Subcutaneous abdominal adipose tissue (tissue), 5 donors: ENCODE results near the gene RAB33B.
A peak's percentile ranks its signal among the peaks of the same experiment; 100 is the strongest.

Experiments
- H3K27ac ChIP-seq: one replicate; pipeline ENCODE4 v1.7.0; 2013; ENCODE audit warnings: low read depth, mild to moderate bottlenecking, inconsistent platforms, low read length, moderate library complexity
- H3K27me3 ChIP-seq, 5 donors: one replicate each; pipeline ENCODE4 v1.7.0; 2013; ENCODE audit warnings: low read length in 5 of 5, inconsistent platforms in 1 of 5; ENCODE audit not compliant: control insufficient read depth in 5 of 5, insufficient read depth in 4 of 5
- H3K36me3 ChIP-seq, 5 donors: one replicate each; pipeline ENCODE4 v1.7.0; 2013; ENCODE audit warnings: low read length in 5 of 5; ENCODE audit not compliant: control insufficient read depth in 5 of 5, insufficient read depth in 5 of 5
- H3K4me1 ChIP-seq, 5 donors: one replicate each; pipeline ENCODE4 v1.7.0; 2013; ENCODE audit warnings: low read length in 5 of 5, mild to moderate bottlenecking in 3 of 5, moderate library complexity in 1 of 5; ENCODE audit not compliant: control insufficient read depth in 5 of 5, insufficient read depth in 5 of 5
- H3K4me3 ChIP-seq, 5 donors: one replicate each; pipeline ENCODE4 v1.7.0; 2013; ENCODE audit warnings: low read length in 5 of 5, low read depth in 1 of 5
- H3K9ac ChIP-seq, 5 donors: one replicate each; pipeline ENCODE4 v1.7.0; 2013; ENCODE audit warnings: low read length in 5 of 5, mild to moderate bottlenecking in 4 of 5, moderate library complexity in 3 of 5
- H3K9me3 ChIP-seq, 5 donors: one replicate each; pipeline ENCODE4 v1.7.0; 2013; ENCODE audit warnings: low read length in 5 of 5; ENCODE audit not compliant: control insufficient read depth in 5 of 5
- donor health status: healthy.
- donor health status: healthy.
- donor health status: healthy.
- donor health status: healthy.
- donor health status: healthy.

RAB33B gene

DNA sequence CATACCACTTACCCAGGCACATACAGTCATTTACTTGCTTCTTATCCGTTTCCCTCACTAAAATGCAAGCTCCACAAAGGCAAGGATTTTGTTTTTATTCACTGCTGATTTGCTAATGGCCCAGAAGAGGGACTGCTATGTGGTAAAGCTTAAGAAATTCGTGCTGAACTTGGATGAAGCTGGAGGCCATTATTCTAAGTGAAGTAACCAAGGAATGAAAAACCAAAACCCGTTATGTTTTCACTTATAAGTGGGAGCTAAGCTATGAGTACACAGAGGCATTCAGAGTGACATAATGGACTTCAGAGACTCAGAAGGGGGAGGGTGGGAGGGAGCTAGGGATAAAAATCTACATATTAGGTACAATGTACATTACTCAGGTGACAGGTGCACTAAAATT lies 47.2 kb downstream of the RAB33B start:
- H3K9me3 ChIP-seq = peaks cover 0 to 4% (median 0%) of the 10 kb centered on the region in 5 donors
- no peaks in the 10 kb centered on the region for H3K27me3 ChIP-seq
- H3K27ac ChIP-seq = no peak overlapping the region

DNA sequence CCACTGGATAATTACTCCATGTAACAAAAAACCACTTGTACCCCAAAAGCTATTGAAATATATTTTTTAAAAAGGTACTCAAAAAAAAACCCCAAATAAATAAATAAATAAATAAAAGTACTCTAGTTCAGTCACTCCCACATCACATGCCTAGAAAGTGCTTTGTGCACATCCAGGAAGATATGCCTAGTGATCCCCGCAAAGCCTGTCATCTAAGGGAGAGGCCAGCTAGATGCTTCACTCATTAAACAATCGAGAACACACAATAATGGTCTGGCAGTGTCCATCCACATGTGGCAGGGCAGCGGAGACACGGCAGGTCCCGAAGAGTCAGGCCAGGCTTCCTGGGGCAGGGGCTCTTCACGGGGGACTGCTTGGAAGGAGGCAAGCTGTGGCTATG lies 47.6 kb downstream of the RAB33B start:
- H3K36me3 ChIP-seq = peaks cover 0 to 10% (median 5%) of the 10 kb centered on the region in 5 donors
- H3K9me3 ChIP-seq = peaks cover 0 to 4% (median 0%) of the 10 kb centered on the region in 5 donors
- H3K9ac ChIP-seq = no peak overlapping the region
- no peak overlapping the region for H3K4me3 ChIP-seq
- no peak overlapping the region for H3K27ac ChIP-seq
- no peaks in the 10 kb centered on the region for H3K27me3 ChIP-seq
- peaks cover 4 to 33% (median 13%) of the 10 kb centered on the region in 5 donors for H3K4me1 ChIP-seq

More for the DNA sequence above, 47.2 kb downstream of the RAB33B start:
- peaks cover 0 to 9% (median 3%) of the 10 kb centered on the region in 5 donors for H3K36me3 ChIP-seq
- H3K4me3 ChIP-seq = no peak overlapping the region
- peaks cover 4 to 37% (median 17%) of the 10 kb centered on the region in 5 donors for H3K4me1 ChIP-seq
- H3K9ac ChIP-seq = no peak overlapping the region

DNA sequence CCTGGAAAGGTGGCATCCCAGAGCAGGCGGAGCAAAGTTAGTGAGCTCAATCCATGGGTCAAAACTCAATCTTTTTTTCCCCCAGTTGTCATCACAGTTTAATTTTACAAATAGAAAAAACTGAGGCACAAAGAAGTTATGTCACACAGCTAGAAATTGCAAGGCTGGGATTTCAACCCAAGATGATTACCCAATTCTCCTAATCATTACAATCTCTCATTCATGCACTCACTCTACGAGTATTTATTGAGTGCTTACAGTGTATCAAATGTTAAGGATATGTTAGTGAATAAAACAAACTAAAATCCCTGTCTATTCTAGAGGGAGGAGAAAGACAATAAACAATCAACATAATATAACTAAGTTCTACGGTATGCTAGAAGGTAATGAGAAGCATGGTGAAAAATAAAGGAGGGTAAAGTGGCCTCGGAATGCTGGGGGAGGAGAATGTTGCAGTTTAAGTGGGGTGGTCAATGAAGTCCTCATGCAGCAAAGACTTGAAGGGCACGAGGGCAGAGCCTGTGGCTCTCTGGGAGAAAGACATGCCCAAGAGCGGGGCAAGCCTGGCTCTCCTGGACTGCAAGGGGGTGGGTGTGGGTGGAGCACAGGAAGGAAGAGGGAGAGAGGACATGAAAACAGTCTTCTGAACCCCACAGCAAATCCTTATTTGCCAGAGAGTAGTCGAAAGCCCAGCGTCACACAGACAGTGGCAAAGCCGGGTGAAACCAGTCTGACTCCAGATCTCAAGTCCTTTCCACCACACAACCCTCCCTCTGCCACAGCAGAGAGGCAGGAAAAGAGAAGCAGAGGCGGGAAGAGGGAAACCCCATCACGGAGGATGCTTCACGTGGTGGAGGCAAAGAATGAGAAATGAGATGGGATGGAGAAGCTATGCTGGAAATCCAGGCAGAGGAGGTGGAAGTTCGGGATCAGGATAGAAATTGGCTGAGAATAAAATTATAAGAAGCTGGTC lies 48.3 kb downstream of the RAB33B start:
- Histone ChIP-seq H3K4me3 (no peak overlapping the region), H3K4me1 (peaks cover 4 to 26% (median 8%) of the 10 kb centered on the region in 5 donors), H3K9me3 (peaks cover 0 to 4% (median 0%) of the 10 kb centered on the region in 5 donors), H3K27ac (no peak overlapping the region), H3K27me3 (no peaks in the 10 kb centered on the region), H3K9ac (no peak overlapping the region), H3K36me3 (peaks cover 0 to 16% (median 9%) of the 10 kb centered on the region in 5 donors)

DNA sequence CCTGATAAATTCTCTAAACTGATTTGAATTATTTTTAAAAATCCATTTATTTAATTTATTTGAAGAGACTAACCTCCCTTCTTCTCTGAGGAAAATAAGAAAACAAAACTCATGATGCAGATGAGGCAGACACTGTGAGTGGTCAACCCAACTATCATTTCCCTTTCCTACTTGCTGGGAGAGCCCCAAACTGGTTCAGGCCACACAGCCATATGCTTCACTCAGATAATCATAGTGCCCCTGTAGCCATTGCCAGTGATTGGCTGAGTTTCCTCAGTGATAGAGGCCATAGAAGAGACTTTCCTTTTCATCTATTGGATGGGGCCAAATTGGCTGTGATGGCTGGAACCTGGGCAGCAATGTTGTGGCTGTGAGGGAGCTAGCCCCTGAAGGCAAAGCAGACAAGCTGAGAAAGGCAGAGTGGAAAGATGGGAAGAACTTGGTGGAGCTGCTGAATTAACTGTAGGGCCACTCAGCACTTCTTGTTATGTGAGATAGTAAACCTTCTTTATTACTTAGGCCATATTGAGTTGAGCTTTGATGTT lies 49.8 kb downstream of the RAB33B start:
- Histone ChIP-seq H3K4me1 (peaks cover 0 to 17% (median 8%) of the 10 kb centered on the region in 5 donors), H3K9me3 (peaks cover 0 to 4% (median 0%) of the 10 kb centered on the region in 5 donors), H3K27ac (no peak overlapping the region), H3K36me3 (peaks cover 3 to 18% (median 15%) of the 10 kb centered on the region in 5 donors), H3K4me3 (no peak overlapping the region), H3K27me3 (no peaks in the 10 kb centered on the region), H3K9ac (no peak overlapping the region)

DNA sequence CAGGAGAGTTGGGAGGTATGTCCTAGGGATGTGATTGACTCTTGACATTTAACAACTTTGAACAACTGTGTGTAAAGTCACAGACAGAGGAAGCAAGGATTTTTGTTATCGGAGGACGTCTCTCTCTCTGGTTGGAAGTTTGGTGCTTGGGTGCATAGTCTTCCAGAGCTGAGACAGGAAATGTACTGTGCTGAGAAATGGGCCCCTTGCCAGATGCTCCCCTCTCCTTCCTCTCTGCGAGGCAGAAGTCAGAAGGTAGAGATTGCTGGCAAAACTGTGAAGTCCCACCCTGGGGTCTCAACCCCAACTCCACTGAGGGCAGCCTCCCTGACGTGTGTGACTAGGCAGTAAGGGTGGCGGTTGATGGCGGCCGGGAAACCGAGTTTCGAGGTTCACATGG lies 52.9 kb downstream of the RAB33B start:
- Histone ChIP-seq H3K9ac (no peak overlapping the region), H3K27ac (no peak overlapping the region), H3K27me3 (no peaks in the 10 kb centered on the region), H3K4me3 (no peak overlapping the region), H3K9me3 (peaks cover 0 to 4% (median 0%) of the 10 kb centered on the region in 5 donors), H3K4me1 (peaks cover 0 to 19% (median 13%) of the 10 kb centered on the region in 5 donors), H3K36me3 (peaks cover 17 to 48% (median 43%) of the 10 kb centered on the region in 5 donors)

DNA sequence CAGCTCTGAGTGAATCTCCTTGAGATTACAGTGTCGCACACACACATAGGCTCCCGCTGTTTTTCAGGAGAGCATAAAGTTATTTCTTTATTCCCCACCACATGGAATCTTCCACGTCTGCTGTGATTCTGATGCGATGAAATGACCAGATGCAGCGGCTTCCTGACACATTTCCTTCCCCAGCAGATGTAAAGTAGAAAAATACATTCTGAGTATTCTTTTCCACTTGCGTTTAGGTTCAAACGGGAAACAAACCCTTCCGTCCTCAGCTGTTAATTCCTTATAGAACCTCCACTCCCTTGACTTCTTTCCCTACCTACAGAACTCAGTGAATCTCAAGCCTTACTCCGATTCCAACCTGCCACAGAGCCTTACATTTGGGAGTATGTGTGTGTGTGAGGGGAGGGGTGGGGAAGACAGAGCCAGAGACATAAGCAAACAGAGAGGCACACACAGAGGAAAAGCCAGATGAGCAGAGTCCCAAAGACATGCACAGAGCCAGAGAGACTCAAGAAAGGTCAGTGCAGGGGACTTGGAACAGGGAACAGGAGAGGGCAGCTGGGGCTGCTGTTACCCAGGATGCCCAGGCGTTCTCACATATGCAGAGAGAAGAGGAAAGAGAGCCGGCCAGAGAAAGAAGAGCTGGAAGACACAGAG lies 54.8 kb downstream of the RAB33B start:
- Histone ChIP-seq H3K4me1 (peaks cover 0 to 19% (median 9%) of the 10 kb centered on the region in 5 donors), H3K4me3 (no peak overlapping the region), H3K36me3 (peaks cover 20 to 55% (median 49%) of the 10 kb centered on the region in 5 donors), H3K27ac (no peak overlapping the region), H3K9ac (no peak overlapping the region), H3K9me3 (peaks cover 0 to 2% (median 0%) of the 10 kb centered on the region in 5 donors), H3K27me3 (no peaks in the 10 kb centered on the region)

DNA sequence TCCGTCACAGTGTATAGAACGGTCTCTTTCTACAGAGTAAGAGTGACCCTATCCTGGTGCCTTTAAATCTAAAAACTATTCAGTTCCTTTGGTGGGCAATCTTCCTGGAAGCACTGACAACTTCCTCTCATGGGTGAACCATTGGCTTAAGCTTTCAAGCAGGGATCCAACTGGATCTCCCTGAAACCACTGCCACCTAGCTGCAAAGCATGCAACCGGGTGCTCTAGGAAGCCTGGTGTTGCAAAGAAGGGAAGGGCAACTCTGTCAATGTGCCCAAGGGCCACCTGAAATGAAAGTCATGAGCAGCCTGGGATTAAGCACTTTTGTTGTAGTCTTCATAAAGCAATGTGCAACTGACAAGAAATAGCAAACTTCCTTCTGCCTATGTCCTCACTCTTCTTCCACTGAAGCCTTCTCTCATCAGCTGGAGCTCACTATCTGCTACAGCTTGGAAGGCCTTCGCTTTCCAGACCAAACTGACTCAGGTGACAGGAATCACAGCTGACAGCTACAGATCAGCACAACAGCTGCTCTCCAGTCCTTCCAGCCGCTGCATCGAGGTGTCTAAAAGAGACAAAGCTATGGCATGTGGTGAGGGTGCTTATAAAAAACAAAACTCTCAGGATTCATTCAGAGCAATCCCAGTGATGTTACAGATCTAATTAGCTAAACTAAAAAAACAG lies 55.9 kb downstream of the RAB33B start:
- H3K4me1 ChIP-seq = peaks cover 0 to 19% (median 10%) of the 10 kb centered on the region in 5 donors
- H3K9ac ChIP-seq = no peak overlapping the region
- no peaks in the 10 kb centered on the region for H3K27me3 ChIP-seq
- H3K9me3 ChIP-seq = no peaks in the 10 kb centered on the region
- peaks cover 21 to 62% (median 52%) of the 10 kb centered on the region in 5 donors for H3K36me3 ChIP-seq
- H3K4me3 ChIP-seq = no peak overlapping the region
- no peak overlapping the region for H3K27ac ChIP-seq

DNA sequence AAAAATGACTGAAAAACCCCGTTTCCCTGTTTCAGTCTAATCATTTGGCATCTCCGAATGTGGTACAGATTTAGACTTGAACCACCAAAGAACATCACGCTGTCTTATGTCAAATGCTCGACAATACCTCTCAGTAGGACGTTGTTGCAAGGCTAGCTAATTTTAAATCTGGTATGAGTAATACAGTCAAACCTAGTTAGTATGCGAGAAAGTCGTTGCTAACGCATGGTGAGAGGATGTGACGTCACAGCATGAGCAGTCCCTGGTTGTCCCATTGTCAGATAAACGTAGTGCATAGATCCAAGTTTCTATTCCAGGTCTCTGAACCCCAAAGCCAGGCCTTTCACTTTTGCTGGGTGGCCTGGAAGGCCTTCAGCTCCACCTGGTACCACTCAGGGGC lies 57.4 kb downstream of the RAB33B start:
- H3K9me3 ChIP-seq = no peaks in the 10 kb centered on the region
- H3K36me3 ChIP-seq = peaks cover 16 to 67% (median 48%) of the 10 kb centered on the region in 5 donors
- H3K4me1 ChIP-seq = peaks cover 3 to 27% (median 20%) of the 10 kb centered on the region in 5 donors
- no peak overlapping the region for H3K27ac ChIP-seq
- no peak overlapping the region for H3K9ac ChIP-seq
- H3K4me3 ChIP-seq = no peak overlapping the region
- no peaks in the 10 kb centered on the region for H3K27me3 ChIP-seq

DNA sequence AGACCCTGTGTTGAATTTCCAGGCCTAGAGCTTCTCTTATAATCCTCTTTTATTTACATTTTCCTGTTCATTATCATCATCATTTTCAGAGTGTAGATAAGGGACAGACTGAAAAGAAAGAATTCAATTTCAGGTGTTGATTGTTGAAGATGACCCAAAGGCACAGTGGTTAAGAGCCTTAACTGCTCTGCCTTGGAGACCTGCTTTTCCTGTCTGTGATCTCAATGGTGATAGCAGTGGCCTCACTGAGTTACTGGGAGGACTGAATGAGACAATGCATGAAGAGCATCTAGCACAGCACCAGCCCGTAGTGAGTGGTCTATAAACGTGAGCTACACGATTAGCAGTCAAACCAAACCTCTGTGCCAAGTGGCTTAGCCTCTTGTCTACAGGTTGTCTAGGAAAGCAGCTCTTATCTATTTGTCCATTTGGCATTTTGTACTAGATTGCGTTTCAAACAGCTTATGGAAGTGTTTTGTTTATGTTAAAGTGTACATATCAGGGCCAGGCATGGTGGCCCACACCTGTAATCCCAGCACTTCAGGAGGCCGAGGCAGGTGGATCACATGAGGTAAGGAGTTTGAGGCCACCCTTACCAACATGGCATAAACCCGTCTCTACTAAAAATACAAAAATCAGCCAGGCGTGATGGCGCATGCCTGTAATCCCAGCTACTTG lies 60.6 kb downstream of the RAB33B start:
- Histone ChIP-seq H3K4me1 (peaks cover 3 to 22% (median 11%) of the 10 kb centered on the region in 5 donors), H3K4me3 (no peak overlapping the region), H3K27ac (peak overlapping the region; percentile 59), H3K36me3 (peaks cover 26 to 75% (median 58%) of the 10 kb centered on the region in 5 donors), H3K9ac (peak overlapping the region in 1 of 5 donors; percentile 27), H3K27me3 (no peaks in the 10 kb centered on the region), H3K9me3 (no peaks in the 10 kb centered on the region)
